Left ventricle myocardium inferior (tissue), 1 donor: ENCODE data around the gene DLEC1. TPM values are rescaled to one million over a fixed set of nuclear protein-coding genes. Genes with fewer than 3 reads are reported as not detected.

ENCODE experiments used
- DNase-seq: peaks from one replicate; pipeline ENCODE4 v3.0.0-alpha.2; 2020
- H3K27ac ChIP-seq: fragments of 200-600 bp; replicated peaks from 2 replicates; pipeline ENCODE4 v1.8.0; 2021
- H3K27me3 ChIP-seq: fragments of 200-600 bp; 2 replicates; pipeline ENCODE4 v1.8.0; 2021; ENCODE audit warnings: low read depth
- H3K36me3 ChIP-seq: fragments of 200-600 bp; 2 replicates; pipeline ENCODE4 v1.8.0; 2021
- H3K4me1 ChIP-seq: fragments of 200-600 bp; 2 replicates; pipeline ENCODE4 v1.8.0; 2021
- H3K4me3 ChIP-seq: fragments of 200-600 bp; 2 replicates; pipeline ENCODE4 v1.8.0; 2021; ENCODE audit warnings: mild to moderate bottlenecking, moderate library complexity
- H3K9me3 ChIP-seq: fragments of 200-600 bp; replicated peaks from 2 replicates; pipeline ENCODE4 v1.8.0; 2021
- CTCF ChIP-seq: fragments of 200-600 bp; IDR thresholded peaks from 2 replicates; pipeline ENCODE4 v1.8.0; 2021; ENCODE audit warnings: antibody characterized with exemption, mild to moderate bottlenecking, borderline replicate concordance
- intact Hi-C: fragments of 100-400 bp; cut with micrococcal nuclease; formaldehyde crosslinking; loops from one replicate; pipeline ENCODE4 v1.11.0; 2022
- total RNA-seq: library from RNA; stranded (reverse); fragmentation: NEBNext Ultra II Directional; extraction: Animal tissue kit (Norgen Biotek cat#: 25700); gene quantifications from one replicate; pipeline ENCODE4 v1.2.1, GENCODE V29; 2021
- donor health status: DM: no; HTN: yes; CAD: no; lungs with severe emphysema.

Gene DLEC1
- total RNA-seq, 1 donor from 2014 or later, result 0.08 TPM

- Histone ChIP-seq H3K4me1 (peaks cover 44% of the 10 kb centered on the region), H3K27ac (no peak overlapping the region), H3K36me3 (peaks cover 19% of the 10 kb centered on the region), H3K27me3 (no peaks in the 10 kb centered on the region), H3K9me3 (no peaks in the 10 kb centered on the region), H3K4me3 (no peak overlapping the region)
- intact Hi-C loops, result no loop called here
- TF ChIP-seq CTCF, result no peak
- DNase-seq, result no peak
Measured at GRCh38 chr3:38140326-38141172, 101.5 kb downstream of the DLEC1 start.

GRCh38 chr3:38141173-38141951, 102.4 kb downstream of the DLEC1 start:
- Histone ChIP-seq H3K36me3 (peaks cover 18% of the 10 kb centered on the region), H3K27ac (no peak overlapping the region), H3K27me3 (no peaks in the 10 kb centered on the region), H3K4me3 (no peak overlapping the region), H3K4me1 (peaks cover 36% of the 10 kb centered on the region), H3K9me3 (peaks cover 7% of the 10 kb centered on the region)
- TF ChIP-seq CTCF, result no peak
- DNase-seq, result no peak
- intact Hi-C loops, result no loop called here

- no peak overlapping the region for H3K4me3 ChIP-seq
- H3K27me3 ChIP-seq, result no peaks in the 10 kb centered on the region
- H3K4me1 ChIP-seq, result peaks cover 31% of the 10 kb centered on the region
- peaks cover 13% of the 10 kb centered on the region for H3K9me3 ChIP-seq
- DNase-seq, result no peak
- intact Hi-C loops, result no loop called here
- H3K36me3 ChIP-seq, result peaks cover 18% of the 10 kb centered on the region
- no peak overlapping the region for H3K27ac ChIP-seq
- TF ChIP-seq CTCF, result no peak
Measured at GRCh38 chr3:38141952-38142273, 102.9 kb downstream of the DLEC1 start.

GRCh38 chr3:38142959-38143358, 104.0 kb downstream of the DLEC1 start:
- Histone ChIP-seq H3K36me3 (peaks cover 18% of the 10 kb centered on the region), H3K27ac (no peak overlapping the region), H3K27me3 (no peaks in the 10 kb centered on the region), H3K9me3 (peaks cover 17% of the 10 kb centered on the region), H3K4me1 (peaks cover 23% of the 10 kb centered on the region), H3K4me3 (no peak overlapping the region)
- no peak for DNase-seq
- intact Hi-C loops, result no loop called here
- TF ChIP-seq CTCF, result no peak

GRCh38 chr3:38143511-38143910, 104.5 kb downstream of the DLEC1 start:
- Histone ChIP-seq H3K36me3 (peaks cover 18% of the 10 kb centered on the region), H3K4me3 (no peak overlapping the region), H3K27ac (no peak overlapping the region), H3K9me3 (peaks cover 17% of the 10 kb centered on the region), H3K27me3 (no peaks in the 10 kb centered on the region), H3K4me1 (peaks cover 18% of the 10 kb centered on the region)
- TF ChIP-seq CTCF, result no peak
- DNase-seq, result no peak
- intact Hi-C loops, result no loop called here
